Measurements from ENCODE around the gene SLC35E4.

DNA sequence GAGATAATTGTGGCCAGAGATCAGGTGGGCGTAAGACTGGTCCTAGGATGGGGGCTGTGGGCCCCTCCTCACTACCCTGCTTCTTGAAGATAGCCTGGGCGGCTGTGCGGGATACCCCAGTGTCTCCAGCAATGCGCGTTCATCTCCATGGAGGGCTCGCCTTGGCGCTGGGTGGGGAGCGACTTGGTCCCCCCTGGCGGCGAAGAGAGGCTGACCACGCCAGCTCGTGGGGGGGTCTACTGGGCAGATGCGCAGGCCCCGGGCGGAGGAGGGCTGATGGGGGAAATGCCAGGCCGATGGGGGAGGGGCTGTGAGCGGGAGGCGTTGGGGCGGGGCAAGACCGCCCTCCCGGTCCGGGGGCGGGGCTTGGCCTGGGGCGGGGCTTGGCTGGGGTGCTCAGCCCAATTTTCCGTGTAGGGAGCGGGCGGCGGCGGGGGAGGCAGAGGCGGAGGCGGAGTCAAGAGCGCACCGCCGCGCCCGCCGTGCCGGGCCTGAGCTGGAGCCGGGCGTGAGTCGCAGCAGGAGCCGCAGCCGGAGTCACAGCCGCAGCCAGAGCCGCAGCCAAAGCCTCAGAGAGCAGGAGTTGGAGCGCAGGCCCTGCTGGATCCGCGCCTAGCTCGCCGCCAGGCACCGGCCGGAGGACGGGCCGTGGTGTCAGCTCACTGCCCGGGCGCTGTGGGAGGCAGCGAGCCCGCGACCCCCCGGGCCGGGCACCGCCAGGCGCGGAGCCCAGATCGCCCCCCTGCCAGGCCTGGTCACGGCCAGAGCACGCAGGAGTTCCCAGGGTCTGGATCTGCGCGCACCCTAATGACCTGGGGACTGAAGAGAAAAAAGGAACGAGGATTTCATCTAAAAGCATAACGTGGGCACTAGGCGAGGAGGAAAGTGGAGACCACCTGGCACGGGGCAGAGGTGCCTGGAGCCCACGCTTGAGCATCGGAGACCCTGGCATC, at the start of gene SLC35E4:
- TF ChIP-seq, protein P1, sequence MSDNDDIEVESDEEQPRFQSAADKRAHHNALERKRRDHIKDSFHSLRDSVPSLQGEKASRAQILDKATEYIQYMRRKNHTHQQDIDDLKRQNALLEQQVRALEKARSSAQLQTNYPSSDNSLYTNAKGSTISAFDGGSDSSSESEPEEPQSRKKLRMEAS (IDR thresholded peaks at IDR 0.05) = no peak
- TF ChIP-seq, protein P2, sequence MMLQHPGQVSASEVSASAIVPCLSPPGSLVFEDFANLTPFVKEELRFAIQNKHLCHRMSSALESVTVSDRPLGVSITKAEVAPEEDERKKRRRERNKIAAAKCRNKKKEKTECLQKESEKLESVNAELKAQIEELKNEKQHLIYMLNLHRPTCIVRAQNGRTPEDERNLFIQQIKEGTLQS (IDR thresholded peaks at IDR 0.05) = no peak
- TF ChIP-seq, protein P3, sequence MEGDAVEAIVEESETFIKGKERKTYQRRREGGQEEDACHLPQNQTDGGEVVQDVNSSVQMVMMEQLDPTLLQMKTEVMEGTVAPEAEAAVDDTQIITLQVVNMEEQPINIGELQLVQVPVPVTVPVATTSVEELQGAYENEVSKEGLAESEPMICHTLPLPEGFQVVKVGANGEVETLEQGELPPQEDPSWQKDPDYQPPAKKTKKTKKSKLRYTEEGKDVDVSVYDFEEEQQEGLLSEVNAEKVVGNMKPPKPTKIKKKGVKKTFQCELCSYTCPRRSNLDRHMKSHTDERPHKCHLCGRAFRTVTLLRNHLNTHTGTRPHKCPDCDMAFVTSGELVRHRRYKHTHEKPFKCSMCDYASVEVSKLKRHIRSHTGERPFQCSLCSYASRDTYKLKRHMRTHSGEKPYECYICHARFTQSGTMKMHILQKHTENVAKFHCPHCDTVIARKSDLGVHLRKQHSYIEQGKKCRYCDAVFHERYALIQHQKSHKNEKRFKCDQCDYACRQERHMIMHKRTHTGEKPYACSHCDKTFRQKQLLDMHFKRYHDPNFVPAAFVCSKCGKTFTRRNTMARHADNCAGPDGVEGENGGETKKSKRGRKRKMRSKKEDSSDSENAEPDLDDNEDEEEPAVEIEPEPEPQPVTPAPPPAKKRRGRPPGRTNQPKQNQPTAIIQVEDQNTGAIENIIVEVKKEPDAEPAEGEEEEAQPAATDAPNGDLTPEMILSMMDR (IDR thresholded peaks at IDR 0.05; ENCODE audit: low read depth, low read length, missing input control) = no peak
- no peak for TF ChIP-seq GABPA (IDR thresholded peaks at IDR 0.05 in 1 of 2, conservative IDR thresholded peaks at IDR 0.05 in 1 of 2)
- TF ChIP-seq, protein P4, sequence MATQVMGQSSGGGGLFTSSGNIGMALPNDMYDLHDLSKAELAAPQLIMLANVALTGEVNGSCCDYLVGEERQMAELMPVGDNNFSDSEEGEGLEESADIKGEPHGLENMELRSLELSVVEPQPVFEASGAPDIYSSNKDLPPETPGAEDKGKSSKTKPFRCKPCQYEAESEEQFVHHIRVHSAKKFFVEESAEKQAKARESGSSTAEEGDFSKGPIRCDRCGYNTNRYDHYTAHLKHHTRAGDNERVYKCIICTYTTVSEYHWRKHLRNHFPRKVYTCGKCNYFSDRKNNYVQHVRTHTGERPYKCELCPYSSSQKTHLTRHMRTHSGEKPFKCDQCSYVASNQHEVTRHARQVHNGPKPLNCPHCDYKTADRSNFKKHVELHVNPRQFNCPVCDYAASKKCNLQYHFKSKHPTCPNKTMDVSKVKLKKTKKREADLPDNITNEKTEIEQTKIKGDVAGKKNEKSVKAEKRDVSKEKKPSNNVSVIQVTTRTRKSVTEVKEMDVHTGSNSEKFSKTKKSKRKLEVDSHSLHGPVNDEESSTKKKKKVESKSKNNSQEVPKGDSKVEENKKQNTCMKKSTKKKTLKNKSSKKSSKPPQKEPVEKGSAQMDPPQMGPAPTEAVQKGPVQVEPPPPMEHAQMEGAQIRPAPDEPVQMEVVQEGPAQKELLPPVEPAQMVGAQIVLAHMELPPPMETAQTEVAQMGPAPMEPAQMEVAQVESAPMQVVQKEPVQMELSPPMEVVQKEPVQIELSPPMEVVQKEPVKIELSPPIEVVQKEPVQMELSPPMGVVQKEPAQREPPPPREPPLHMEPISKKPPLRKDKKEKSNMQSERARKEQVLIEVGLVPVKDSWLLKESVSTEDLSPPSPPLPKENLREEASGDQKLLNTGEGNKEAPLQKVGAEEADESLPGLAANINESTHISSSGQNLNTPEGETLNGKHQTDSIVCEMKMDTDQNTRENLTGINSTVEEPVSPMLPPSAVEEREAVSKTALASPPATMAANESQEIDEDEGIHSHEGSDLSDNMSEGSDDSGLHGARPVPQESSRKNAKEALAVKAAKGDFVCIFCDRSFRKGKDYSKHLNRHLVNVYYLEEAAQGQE (IDR thresholded peaks at IDR 0.05) = no peak
- TF ChIP-seq YY1 (IDR thresholded peaks at IDR 0.05) = no peak
- peak in 1 of 2 donors; percentile 18 for TF ChIP-seq RAD21 (IDR thresholded peaks at IDR 0.05)
- TF ChIP-seq, protein P5, sequence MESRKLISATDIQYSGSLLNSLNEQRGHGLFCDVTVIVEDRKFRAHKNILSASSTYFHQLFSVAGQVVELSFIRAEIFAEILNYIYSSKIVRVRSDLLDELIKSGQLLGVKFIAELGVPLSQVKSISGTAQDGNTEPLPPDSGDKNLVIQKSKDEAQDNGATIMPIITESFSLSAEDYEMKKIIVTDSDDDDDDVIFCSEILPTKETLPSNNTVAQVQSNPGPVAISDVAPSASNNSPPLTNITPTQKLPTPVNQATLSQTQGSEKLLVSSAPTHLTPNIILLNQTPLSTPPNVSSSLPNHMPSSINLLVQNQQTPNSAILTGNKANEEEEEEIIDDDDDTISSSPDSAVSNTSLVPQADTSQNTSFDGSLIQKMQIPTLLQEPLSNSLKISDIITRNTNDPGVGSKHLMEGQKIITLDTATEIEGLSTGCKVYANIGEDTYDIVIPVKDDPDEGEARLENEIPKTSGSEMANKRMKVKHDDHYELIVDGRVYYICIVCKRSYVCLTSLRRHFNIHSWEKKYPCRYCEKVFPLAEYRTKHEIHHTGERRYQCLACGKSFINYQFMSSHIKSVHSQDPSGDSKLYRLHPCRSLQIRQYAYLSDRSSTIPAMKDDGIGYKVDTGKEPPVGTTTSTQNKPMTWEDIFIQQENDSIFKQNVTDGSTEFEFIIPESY (IDR thresholded peaks at IDR 0.05) = no peak
- TF ChIP-seq EGR1 (IDR thresholded peaks at IDR 0.05; ENCODE audit: low read depth in 2 of 2) = no peak
- TF ChIP-seq SP1 (IDR thresholded peaks at IDR 0.05) = no peak
- TF ChIP-seq TAF1 (conservative IDR thresholded peaks at IDR 0.05) = no peak
- no peak for TF ChIP-seq FOXA1 (IDR thresholded peaks at IDR 0.05)

Measured in liver (tissue), 3 donors.